ENCODE results near the gene LRRC8C. TPM values are rescaled to one million over a fixed set of nuclear protein-coding genes. Genes with fewer than 3 reads are reported as not detected.
A peak's percentile ranks its signal among the peaks of the same experiment; 100 is the strongest.

The LRRC8C gene
- total and polyA plus RNA-seq, 10 of the 15 experiments (the other 5 are each of a cell fraction or from before 2014, with no cell fraction given), result 2.3 to 16.3 (median 10.8) TPM

DNA sequence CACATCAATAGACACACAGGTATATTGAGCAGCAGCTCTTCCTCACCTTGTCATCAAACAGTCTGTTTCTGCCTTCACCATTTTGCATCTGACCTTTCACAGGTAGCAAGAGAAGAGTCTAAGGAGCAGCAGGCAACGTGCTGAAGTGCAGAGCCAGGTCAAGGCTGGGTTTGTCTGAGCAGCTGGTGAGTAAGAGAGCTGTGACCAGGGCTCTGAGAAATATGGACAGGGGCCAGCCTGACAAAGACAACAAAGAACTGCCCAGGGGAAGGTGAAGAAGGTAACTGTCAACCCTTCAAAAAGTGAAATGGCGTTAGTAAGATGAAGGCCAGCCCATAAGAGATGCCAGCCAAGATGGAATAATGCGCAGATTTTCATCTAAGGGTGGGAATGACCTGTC lies 129.0 kb downstream of the LRRC8C start (continued):
- no peak for TF ChIP-seq GATAD2B (conservative IDR thresholded peaks at IDR 0.05; ENCODE audit: low read depth)
- TF ChIP-seq, protein P1, sequence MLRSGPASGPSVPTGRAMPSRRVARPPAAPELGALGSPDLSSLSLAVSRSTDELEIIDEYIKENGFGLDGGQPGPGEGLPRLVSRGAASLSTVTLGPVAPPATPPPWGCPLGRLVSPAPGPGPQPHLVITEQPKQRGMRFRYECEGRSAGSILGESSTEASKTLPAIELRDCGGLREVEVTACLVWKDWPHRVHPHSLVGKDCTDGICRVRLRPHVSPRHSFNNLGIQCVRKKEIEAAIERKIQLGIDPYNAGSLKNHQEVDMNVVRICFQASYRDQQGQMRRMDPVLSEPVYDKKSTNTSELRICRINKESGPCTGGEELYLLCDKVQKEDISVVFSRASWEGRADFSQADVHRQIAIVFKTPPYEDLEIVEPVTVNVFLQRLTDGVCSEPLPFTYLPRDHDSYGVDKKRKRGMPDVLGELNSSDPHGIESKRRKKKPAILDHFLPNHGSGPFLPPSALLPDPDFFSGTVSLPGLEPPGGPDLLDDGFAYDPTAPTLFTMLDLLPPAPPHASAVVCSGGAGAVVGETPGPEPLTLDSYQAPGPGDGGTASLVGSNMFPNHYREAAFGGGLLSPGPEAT (IDR thresholded peaks at IDR 0.05; ENCODE audit: low read depth), result no peak

DNA sequence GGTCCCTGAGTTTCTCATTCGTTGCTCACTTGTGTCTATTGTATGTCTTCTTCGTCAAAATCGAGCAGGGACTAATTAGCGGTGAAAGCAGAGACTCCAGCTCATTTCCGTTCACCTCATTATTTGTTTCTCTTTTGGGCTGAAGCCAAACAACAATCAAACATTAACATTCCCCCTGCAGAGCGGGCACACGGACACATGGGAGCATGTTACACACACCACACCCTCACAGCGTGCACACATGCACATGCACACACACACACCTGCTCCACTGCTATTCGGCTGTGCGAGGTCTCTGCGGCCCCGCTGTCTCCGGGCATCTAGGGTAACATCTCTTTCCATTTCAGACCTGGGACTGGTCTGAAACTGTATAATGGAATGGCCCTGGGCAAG lies 129.5 kb downstream of the LRRC8C start:
- DNase-seq (ENCODE audit: low read depth, low spot score) (no peak), FAIRE-seq (no peak), ATAC-seq (no peak; the same call in 2 of the 3 replicates)
- intact Hi-C loops (cut with micrococcal nuclease; ENCODE audit: unreplicated experiment) (loop anchor here (2.0 to 5.0 kb wide), 4 partner anchors 44 to 244 kb away; no protein-coding TSS in a partner anchor), in situ Hi-C loops (cut with MboI) (loop anchor here (10.0 kb wide), 1 partner anchor 278 kb away; no protein-coding TSS in a partner anchor)
- H3K27me3 ChIP-seq (replicated peaks in 1 of 2; ENCODE audit: control insufficient read depth in 2 of 2, insufficient read depth in 2 of 2, low read length in 1 of 2), result no peaks in the 10 kb centered on the region
- no peaks in the 10 kb centered on the region for H3K36me3 ChIP-seq (ENCODE audit: control insufficient read depth in 2 of 2, insufficient read depth in 2 of 2, low read length in 1 of 2)
- TF ChIP-seq RB1 (IDR thresholded peaks at IDR 0.05; ENCODE audit: borderline replicate concordance) (no peak), TCF3 (IDR thresholded peaks at IDR 0.05; ENCODE audit: borderline replicate concordance, insufficient read depth, low read depth, low read length) (no peak), ATF7 (IDR thresholded peaks at IDR 0.05; ENCODE audit: low read depth) (no peak), IRF4 (IDR thresholded peaks at IDR 0.05; ENCODE audit: low read depth, low read length) (no peak), FOXM1 (IDR thresholded peaks at IDR 0.05; ENCODE audit: low read depth, low read length) (no peak)
- no peaks in the 10 kb centered on the region for H4K20me1 ChIP-seq (ENCODE audit: control insufficient read depth, insufficient read depth)
- POLR2A ChIA-PET, result interaction anchor here (0.6 to 2.7 kb wide), 8 partner anchors 19 to 237 kb away, joined by 3 to 13 read pairs (median 4); partner anchors contain the start of gene LRRC8C
- H3K9me3 ChIP-seq (replicated peaks; ENCODE audit: control insufficient read depth, insufficient read depth, low read length), result no peaks in the 10 kb centered on the region
- peak overlapping the region; percentile 88 for H3K4me2 ChIP-seq (ENCODE audit: control insufficient read depth, insufficient read depth)
- H3K79me2 ChIP-seq (ENCODE audit: control insufficient read depth, insufficient read depth, low read length), result no peaks in the 10 kb centered on the region
- peaks cover 11% of the 10 kb centered on the region for H3K4me1 ChIP-seq (ENCODE audit: control insufficient read depth, insufficient read depth, low read length)
- no peak overlapping the region for H3K27ac ChIP-seq (ENCODE audit: control insufficient read depth, insufficient read depth)
- no peak overlapping the region for H3K9ac ChIP-seq (ENCODE audit: control insufficient read depth, insufficient read depth, low read length)
- CTCF ChIA-PET, result interaction anchor here (0.5 to 15.8 kb wide), 49 partner anchors 9 to 978 kb away, joined by 3 to 369 read pairs (median 7); partner anchors contain the start of gene LRRC8C
- RAD21 ChIA-PET (ENCODE audit: unreplicated experiment), result interaction anchor here (0.6 to 16.6 kb wide), 51 partner anchors 12 to 284 kb away, joined by 3 to 302 read pairs (median 6); partner anchors contain the start of genes LRRC8B and LRRC8C
- no peak overlapping the region for H3K4me3 ChIP-seq
- 63% methylated on average over 13 of the region's 13 CpGs for WGBS (ENCODE audit: insufficient coverage, insufficient replicate concordance, low lambda C conversion rate, missing lambda C conversion rate)
- SMC1A ChIA-PET (ENCODE audit: uncharacterized antibody, unreplicated experiment), result interaction anchor here (0.5 to 18.1 kb wide), 39 partner anchors 9 to 378 kb away, joined by 3 to 391 read pairs (median 8); partner anchors contain the start of gene LRRC8C
- no TSS peak for BruUV-seq (replicated peaks)
- H2AFZ ChIP-seq (ENCODE audit: control insufficient read depth, low read depth, low read length), result peak overlapping the region; percentile 97; the same call in 1 of the 2 replicates
